Right atrium auricular region (tissue), 2 donors: Measurements from ENCODE around the gene MICAL2. TPM values are rescaled to one million over a fixed set of nuclear protein-coding genes. Genes with fewer than 3 reads are reported as not detected.
A peak's percentile ranks its signal among the peaks of the same experiment; 100 is the strongest.

Experiments
- DNase-seq: peaks from one replicate; pipeline ENCODE4 v3.0.0-alpha.2; 2019; ENCODE audit warnings: low spot score
- H3K27ac ChIP-seq, 2 donors: fragments of 200-600 bp; sonication (generic); 1 replicate in 1 of 2; 2 replicates in 1 of 2; pipeline ENCODE4 v1.5.1; 2016 to 2019
- H3K27me3 ChIP-seq, 2 donors: fragments of 200-600 bp; sonication (generic); one replicate each; pipeline versions ENCODE4 v1.5.1 to v1.6.0; 2017 to 2019
- H3K36me3 ChIP-seq: fragments of 200-600 bp; sonication (generic); one replicate; pipeline ENCODE4 v1.5.1; 2016
- H3K4me1 ChIP-seq, 2 donors: fragments of 200-600 bp; sonication (generic); one replicate each; pipeline versions ENCODE4 v1.5.1 to v1.6.0; 2017 to 2019
- H3K4me3 ChIP-seq, 2 donors: fragments of 200-600 bp; sonication (generic); 1 replicate in 1 of 2; 2 replicates in 1 of 2; pipeline ENCODE4 v1.5.1; 2017 to 2019; ENCODE audit warnings: mild to moderate bottlenecking in 1 of 2, moderate library complexity in 1 of 2
- H3K9me3 ChIP-seq, 2 donors: fragments of 200-600 bp; sonication (generic); one replicate each; pipeline ENCODE4 v1.5.1; 2019
- CTCF ChIP-seq, 2 donors: fragments of 200-600 bp; sonication (generic); IDR thresholded peaks; one replicate each; pipeline ENCODE4 v1.5.1; 2019; ENCODE audit warnings: antibody characterized with exemption in 2 of 2
- total RNA-seq, 2 donors: library from RNA; depleted of rRNA; stranded (reverse); fragments of >200 nt; gene quantifications; one replicate each; pipeline ENCODE4 v1.1.0, GENCODE V29; 2016

Gene MICAL2
- total RNA-seq, 2 donors from 2014 or later = 77.6 to 84.5 TPM

- no peak for DNase-seq
- no peak for TF ChIP-seq CTCF (IDR thresholded peaks at IDR 0.05)
- H3K27ac ChIP-seq = peak overlapping the region; percentile 88 to 96
- no peaks in the 10 kb centered on the region for H3K27me3 ChIP-seq
- no peaks in the 10 kb centered on the region for H3K9me3 ChIP-seq
- peaks cover 13% of the 10 kb centered on the region for H3K36me3 ChIP-seq
- no peak overlapping the region for H3K4me3 ChIP-seq
- H3K4me1 ChIP-seq = peaks cover 0 to 91% of the 10 kb centered on the region in 2 donors
Measured at GRCh38 chr11:12160231-12160630, 49.8 kb downstream of the MICAL2 start.

DNA sequence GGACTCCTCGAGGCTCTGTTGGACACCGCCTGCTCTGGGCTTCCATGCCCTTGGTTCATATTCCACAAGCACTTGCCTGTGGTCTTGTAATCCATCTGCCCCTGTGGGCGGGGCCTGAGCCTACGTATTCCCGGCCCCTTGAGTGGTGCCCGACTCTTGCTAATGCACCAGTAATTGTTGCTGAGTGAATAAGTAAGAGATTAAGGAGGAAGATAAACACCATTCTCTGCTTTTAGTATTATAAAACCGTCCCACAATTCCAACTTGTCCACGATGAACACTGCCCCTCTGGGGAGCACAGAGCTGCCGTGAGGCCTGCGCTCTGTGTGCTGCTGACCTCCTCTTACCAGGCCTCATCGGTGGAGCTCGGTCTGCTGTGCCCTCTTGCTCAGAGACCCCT is 50.3 kb downstream of the MICAL2 start:
- Histone ChIP-seq H3K36me3 (peaks cover 9% of the 10 kb centered on the region), H3K27me3 (no peaks in the 10 kb centered on the region), H3K4me1 (peaks cover 0 to 96% of the 10 kb centered on the region in 2 donors), H3K27ac (peak overlapping the region; percentile 88 to 96), H3K4me3 (no peak overlapping the region), H3K9me3 (no peaks in the 10 kb centered on the region)
- no peak for DNase-seq
- no peak for TF ChIP-seq CTCF (IDR thresholded peaks at IDR 0.05)

GRCh38 chr11:12161137-12161536 is 50.7 kb downstream of the MICAL2 start:
- Histone ChIP-seq H3K9me3 (no peaks in the 10 kb centered on the region), H3K27ac (peak overlapping the region; percentile 88 to 96), H3K4me1 (peaks cover 0 to 98% of the 10 kb centered on the region in 2 donors), H3K4me3 (no peak overlapping the region), H3K36me3 (peaks cover 9% of the 10 kb centered on the region), H3K27me3 (no peaks in the 10 kb centered on the region)
- no peak for TF ChIP-seq CTCF (IDR thresholded peaks at IDR 0.05)
- DNase-seq = no peak

DNA sequence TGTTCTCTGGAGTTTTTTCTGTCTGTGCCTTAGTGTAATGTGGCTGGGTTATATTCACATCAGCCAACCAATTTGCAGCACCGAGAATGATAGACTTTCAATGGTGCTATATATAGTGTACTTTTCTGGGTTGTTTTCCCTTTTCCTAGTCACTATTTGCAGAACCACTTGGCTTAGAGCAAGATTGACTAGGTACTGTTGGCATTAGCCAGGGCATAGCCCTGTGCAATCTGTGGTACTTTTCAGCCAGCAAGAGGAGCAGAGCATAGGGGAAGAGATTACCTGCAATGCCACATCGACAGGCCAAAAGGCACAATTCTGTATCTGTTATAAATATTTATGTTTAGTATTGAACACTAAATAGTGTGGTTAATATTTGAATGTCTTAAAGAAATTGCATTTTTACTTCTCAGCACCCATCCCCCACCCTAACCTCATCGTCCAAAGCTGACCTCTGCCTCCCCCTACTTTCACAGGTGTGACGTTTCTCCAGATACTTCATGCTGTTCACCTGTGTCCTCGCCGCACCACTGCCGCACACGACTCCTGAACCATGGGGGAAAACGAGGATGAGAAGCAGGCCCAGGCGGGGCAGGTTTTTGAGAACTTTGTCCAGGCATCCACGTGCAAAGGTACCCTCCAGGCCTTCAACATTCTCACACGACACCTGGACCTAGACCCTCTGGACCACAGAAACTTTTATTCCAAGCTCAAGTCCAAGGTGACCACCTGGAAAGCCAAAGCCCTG is 51.4 kb downstream of the MICAL2 start:
- peaks cover 9% of the 10 kb centered on the region for H3K36me3 ChIP-seq
- no peaks in the 10 kb centered on the region for H3K9me3 ChIP-seq
- peaks cover 0 to 97% of the 10 kb centered on the region in 2 donors for H3K4me1 ChIP-seq
- peak overlapping the region; percentile 88 to 96 for H3K27ac ChIP-seq
- DNase-seq = no peak
- TF ChIP-seq CTCF (IDR thresholded peaks at IDR 0.05) = no peak
- H3K4me3 ChIP-seq = no peak overlapping the region
- no peaks in the 10 kb centered on the region for H3K27me3 ChIP-seq

- no peak for DNase-seq
Measured at GRCh38 chr11:12162652-12163051, 52.3 kb downstream of the MICAL2 start.

More at GRCh38 chr11:12162652-12163051, 52.3 kb downstream of the MICAL2 start:
- Histone ChIP-seq H3K4me1 (peaks cover 0 to 97% of the 10 kb centered on the region in 2 donors), H3K9me3 (no peaks in the 10 kb centered on the region), H3K27ac (peak overlapping the region; percentile 88 to 96), H3K27me3 (no peaks in the 10 kb centered on the region), H3K36me3 (peaks cover 9% of the 10 kb centered on the region), H3K4me3 (no peak overlapping the region)
- TF ChIP-seq CTCF (IDR thresholded peaks at IDR 0.05) = no peak
